Measurements from ENCODE around the gene LONP1.

Gene LONP1

GRCh38 chr19:5661483-5661882, 58.5 kb downstream of the LONP1 start:
- DNase-seq (ENCODE audit: low read depth) = no peak
- TF ChIP-seq, protein P1, sequence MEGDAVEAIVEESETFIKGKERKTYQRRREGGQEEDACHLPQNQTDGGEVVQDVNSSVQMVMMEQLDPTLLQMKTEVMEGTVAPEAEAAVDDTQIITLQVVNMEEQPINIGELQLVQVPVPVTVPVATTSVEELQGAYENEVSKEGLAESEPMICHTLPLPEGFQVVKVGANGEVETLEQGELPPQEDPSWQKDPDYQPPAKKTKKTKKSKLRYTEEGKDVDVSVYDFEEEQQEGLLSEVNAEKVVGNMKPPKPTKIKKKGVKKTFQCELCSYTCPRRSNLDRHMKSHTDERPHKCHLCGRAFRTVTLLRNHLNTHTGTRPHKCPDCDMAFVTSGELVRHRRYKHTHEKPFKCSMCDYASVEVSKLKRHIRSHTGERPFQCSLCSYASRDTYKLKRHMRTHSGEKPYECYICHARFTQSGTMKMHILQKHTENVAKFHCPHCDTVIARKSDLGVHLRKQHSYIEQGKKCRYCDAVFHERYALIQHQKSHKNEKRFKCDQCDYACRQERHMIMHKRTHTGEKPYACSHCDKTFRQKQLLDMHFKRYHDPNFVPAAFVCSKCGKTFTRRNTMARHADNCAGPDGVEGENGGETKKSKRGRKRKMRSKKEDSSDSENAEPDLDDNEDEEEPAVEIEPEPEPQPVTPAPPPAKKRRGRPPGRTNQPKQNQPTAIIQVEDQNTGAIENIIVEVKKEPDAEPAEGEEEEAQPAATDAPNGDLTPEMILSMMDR (conservative IDR thresholded peaks at IDR 0.05; ENCODE audit: control insufficient read depth, insufficient read depth, low read depth, low read length) = no peak

GRCh38 chr19:5655412-5655811, 64.5 kb downstream of the LONP1 start:
- no peak overlapping the region for H3K4me3 ChIP-seq (ENCODE audit: control insufficient read depth, low read depth, low read length)
- TF ChIP-seq, protein P1 (conservative IDR thresholded peaks at IDR 0.05; ENCODE audit: control insufficient read depth, insufficient read depth, low read depth, low read length) = no peak

More at GRCh38 chr19:5661483-5661882, 58.5 kb downstream of the LONP1 start:
- H3K4me3 ChIP-seq (ENCODE audit: control insufficient read depth, low read depth, low read length) = no peak overlapping the region

GRCh38 chr19:5654931-5655330, 65.0 kb downstream of the LONP1 start:
- TF ChIP-seq, protein P1 (conservative IDR thresholded peaks at IDR 0.05; ENCODE audit: control insufficient read depth, insufficient read depth, low read depth, low read length) = no peak
- no peak overlapping the region for H3K4me3 ChIP-seq (ENCODE audit: control insufficient read depth, low read depth, low read length)
- DNase-seq (ENCODE audit: low read depth) = no peak

More at GRCh38 chr19:5655412-5655811, 64.5 kb downstream of the LONP1 start:
- no peak for DNase-seq (ENCODE audit: low read depth)

DNA sequence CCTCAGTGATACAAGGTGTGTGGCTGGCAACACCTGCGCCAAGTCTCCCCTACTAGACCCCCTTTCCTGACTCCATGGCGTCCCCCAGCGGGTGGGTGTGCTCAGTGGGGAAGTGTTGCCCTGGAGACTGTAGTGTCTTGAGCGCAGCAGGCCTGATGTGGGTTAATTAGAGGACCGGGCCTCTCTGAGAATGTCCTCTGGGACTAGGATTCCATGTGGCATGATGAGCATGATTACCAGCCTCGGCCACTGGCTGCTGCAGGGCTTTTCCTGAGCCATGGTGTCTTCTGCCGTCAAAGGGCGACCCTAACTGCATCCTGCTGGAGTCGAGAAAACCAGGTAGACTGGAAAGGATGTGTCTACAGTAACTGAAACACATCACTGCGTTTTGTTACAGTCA, 67.7 kb downstream of the LONP1 start:
- DNase-seq (ENCODE audit: low read depth) = no peak
- TF ChIP-seq, protein P1 (conservative IDR thresholded peaks at IDR 0.05; ENCODE audit: control insufficient read depth, insufficient read depth, low read depth, low read length) = no peak
- no peak overlapping the region for H3K4me3 ChIP-seq (ENCODE audit: control insufficient read depth, low read depth, low read length)

DNA sequence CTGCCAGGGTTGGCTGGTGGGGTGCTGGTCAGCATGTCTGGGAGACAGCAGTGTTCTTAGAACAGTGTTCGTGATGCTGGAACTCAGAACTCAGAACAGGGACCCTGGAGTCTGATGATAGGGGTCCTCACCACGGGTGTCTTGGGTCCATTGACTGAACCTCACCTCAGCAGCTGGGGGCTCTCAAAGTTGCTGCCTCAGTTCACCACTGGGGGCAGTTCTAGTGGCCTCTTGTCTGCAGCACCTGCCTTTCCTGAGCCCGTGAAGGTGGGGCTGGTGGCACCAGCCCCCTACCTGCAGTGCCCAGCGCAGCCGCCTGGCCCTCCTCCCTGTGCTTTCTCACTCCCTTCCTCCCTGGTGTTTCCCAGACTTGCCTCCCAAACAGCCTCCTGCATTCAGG, 68.6 kb downstream of the LONP1 start:
- DNase-seq (ENCODE audit: low read depth) = no peak
- H3K4me3 ChIP-seq (ENCODE audit: control insufficient read depth, low read depth, low read length) = no peak overlapping the region
- TF ChIP-seq, protein P1 (conservative IDR thresholded peaks at IDR 0.05; ENCODE audit: control insufficient read depth, insufficient read depth, low read depth, low read length) = no peak

DNA sequence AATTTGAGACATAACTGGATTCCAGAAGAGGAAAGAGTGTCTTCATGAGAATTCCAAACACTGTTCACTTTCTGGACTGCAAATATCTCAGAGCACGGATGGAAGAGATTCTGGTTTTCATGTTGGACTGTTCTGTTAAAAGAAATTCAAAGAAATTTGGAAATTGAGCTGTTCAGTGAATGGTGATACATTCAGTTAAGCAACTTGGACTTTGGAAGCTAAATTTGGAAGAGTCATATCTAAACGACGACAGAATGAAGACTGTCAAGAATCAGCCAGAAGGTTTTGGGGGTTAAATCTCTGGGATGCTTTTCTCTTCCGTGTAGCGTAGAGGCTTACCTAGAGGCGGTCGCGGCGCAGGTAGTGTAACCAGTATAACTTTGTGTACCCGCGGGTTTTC, 71.5 kb downstream of the LONP1 start:
- no peak for DNase-seq (ENCODE audit: low read depth)
- TF ChIP-seq, protein P1 (conservative IDR thresholded peaks at IDR 0.05; ENCODE audit: control insufficient read depth, insufficient read depth, low read depth, low read length) = no peak
- no peak overlapping the region for H3K4me3 ChIP-seq (ENCODE audit: control insufficient read depth, low read depth, low read length)

DNA sequence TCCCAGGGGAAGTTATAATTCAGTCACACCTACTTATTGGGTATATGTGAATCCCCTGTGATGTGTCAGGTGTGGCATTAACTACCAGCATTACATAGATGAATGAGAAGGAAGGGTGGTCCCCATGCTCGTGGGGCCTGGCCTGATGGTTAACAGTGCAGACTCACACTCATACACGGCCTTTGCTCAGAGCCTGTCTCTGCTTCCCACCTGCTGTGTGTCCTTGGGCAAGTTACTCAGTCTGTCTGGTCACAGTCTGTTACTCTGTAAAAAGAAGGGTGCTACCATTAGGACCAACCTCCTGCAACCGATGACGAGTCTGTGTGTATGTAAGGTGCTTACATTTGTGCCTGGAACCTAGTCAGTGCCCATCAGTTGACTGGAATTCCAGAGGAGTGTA, 73.2 kb downstream of the LONP1 start:
- DNase-seq (ENCODE audit: low read depth) = no peak
- no peak overlapping the region for H3K4me3 ChIP-seq (ENCODE audit: control insufficient read depth, low read depth, low read length)
- TF ChIP-seq, protein P1 (conservative IDR thresholded peaks at IDR 0.05; ENCODE audit: control insufficient read depth, insufficient read depth, low read depth, low read length) = no peak
